Spleen (tissue), 7 donors: Measurements from ENCODE around the gene DNAJC25.

Experiments used
- POLR2A ChIP-seq, 3 donors: fragments of 450-650 bp; IDR thresholded peaks; one replicate each; pipeline ENCODE4 v1.5.1; 2017; ENCODE audit warnings: antibody characterized with exemption in 3 of 3, mild to moderate bottlenecking in 1 of 3
- TF ChIP-seq, protein P1 (sequence below), 11 experiments: fragments of 200-600 bp in 7 of 11; fragments of 450-650 bp in 4 of 11; sonication (generic) in 4 of 11; IDR thresholded peaks in 8 of 11; conservative IDR thresholded peaks in 3 of 11; 1 replicate in 7 of 11; 2 replicates in 4 of 11; pipeline versions ENCODE4 v1.4.0 to v1.8.0; 2016 to 2021; ENCODE audit warnings: antibody characterized with exemption in 11 of 11, inconsistent platforms in 4 of 11, mild to moderate bottlenecking in 1 of 11
- donor health status: DM: no; HTN: no; CAD: no; lungs with moderate emphysema.
- donor health status: DM: no; HTN: no; CAD: no.
- donor health status: DM: no; HTN: no; CAD: no.

DNA sequence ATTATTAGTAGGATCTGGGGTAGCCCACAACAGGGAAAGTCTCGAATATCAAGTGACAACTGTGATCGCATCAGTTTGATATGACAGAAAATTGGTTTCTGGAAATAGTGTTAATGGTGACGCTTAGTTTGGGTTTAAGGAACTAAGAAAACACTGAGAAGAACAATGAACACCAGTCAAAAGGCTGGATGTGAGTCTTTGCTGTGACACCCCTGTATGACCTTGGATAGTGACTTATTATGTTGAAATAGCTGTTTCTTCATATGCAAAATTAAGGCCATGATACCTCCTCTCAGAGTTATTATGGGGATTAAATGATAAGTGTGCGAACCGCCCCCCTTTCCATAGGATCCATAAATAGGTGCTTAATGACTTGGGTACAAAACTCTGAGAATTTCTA lies 926 bp downstream of the DNAJC25 start:
- no peak for TF ChIP-seq POLR2A (IDR thresholded peaks at IDR 0.05)
- TF ChIP-seq, protein P1, sequence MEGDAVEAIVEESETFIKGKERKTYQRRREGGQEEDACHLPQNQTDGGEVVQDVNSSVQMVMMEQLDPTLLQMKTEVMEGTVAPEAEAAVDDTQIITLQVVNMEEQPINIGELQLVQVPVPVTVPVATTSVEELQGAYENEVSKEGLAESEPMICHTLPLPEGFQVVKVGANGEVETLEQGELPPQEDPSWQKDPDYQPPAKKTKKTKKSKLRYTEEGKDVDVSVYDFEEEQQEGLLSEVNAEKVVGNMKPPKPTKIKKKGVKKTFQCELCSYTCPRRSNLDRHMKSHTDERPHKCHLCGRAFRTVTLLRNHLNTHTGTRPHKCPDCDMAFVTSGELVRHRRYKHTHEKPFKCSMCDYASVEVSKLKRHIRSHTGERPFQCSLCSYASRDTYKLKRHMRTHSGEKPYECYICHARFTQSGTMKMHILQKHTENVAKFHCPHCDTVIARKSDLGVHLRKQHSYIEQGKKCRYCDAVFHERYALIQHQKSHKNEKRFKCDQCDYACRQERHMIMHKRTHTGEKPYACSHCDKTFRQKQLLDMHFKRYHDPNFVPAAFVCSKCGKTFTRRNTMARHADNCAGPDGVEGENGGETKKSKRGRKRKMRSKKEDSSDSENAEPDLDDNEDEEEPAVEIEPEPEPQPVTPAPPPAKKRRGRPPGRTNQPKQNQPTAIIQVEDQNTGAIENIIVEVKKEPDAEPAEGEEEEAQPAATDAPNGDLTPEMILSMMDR (IDR thresholded peaks at IDR 0.05 in 8 of 11, conservative IDR thresholded peaks at IDR 0.05 in 3 of 11): no peak
